ENCODE results near the gene ZFYVE9. TPM values are rescaled to one million over a fixed set of nuclear protein-coding genes. Genes with fewer than 3 reads are reported as not detected.

The ZFYVE9 gene
- total and polyA plus RNA-seq, 10 of the 15 experiments (the other 5 are each of a cell fraction or from before 2014, with no cell fraction given) = 0.26 to 6.9 (median 2.3) TPM

DNA sequence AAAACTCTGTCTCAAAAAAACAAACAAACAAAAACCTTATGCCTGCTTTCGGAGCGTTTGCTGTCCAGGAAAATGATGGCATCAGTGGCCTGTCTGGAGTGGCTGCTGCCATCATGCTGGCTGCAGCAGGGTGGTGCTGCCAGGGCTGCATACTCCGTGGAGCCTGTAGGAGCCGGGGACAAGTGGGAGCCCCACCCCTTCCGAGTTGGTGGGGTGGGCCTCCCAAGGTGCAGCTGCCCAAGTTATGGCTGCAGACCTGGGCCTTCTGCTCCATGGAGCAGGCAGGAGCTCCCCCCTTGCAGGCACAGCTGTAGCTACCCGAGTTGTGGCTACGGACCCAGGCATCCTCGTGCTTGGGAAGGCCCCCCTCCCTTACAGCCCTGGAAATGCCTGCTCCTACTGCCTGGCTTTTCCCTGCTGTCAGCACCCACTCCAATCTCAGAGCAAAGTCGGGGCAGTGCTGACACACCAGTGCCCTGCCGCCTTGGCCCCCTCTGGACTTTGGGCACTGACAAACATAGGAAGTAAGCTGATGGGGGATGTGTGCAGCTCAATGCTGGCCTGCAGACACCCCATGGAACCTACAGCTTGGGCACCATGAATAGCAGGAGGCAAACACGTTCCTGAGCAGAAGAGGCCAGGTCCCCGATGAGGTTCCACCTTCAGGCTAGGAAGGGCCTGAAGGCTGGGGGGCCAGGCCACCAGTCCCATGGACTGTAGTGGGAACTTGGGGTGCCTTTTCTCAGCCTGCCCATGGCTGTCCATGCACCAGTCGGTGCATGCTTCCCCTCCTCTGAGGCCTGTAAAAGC, 163.7 kb downstream of the ZFYVE9 start:
- ChIA-PET SMC1A (ENCODE audit: uncharacterized antibody, unreplicated experiment) (interaction anchor here (1.4 kb wide), 1 partner anchor 9 kb away, joined by 3 read pairs; no protein-coding TSS in a partner anchor), RAD21 (ENCODE audit: unreplicated experiment) (no interaction called here), CTCF (interaction anchor here (1.1 kb wide), 1 partner anchor 16 kb away, joined by 3 read pairs; no protein-coding TSS in a partner anchor), POLR2A (no interaction called here)
- WGBS (ENCODE audit: insufficient coverage, insufficient replicate concordance, low lambda C conversion rate, missing lambda C conversion rate) = 75% methylated on average over 13 of the region's 13 CpGs
- FAIRE-seq (no peak), DNase-seq (ENCODE audit: low read depth, low spot score) (no peak), ATAC-seq (no peak)
- TF ChIP-seq EGR1 (IDR thresholded peaks at IDR 0.05; ENCODE audit: borderline replicate concordance in 1 of 2, low read depth in 2 of 2, low read length in 2 of 2) = no peak
- TF ChIP-seq POU2F2 (IDR thresholded peaks at IDR 0.05; ENCODE audit: borderline replicate concordance, low read depth, low read length) = no peak
- TF ChIP-seq, protein P1, sequence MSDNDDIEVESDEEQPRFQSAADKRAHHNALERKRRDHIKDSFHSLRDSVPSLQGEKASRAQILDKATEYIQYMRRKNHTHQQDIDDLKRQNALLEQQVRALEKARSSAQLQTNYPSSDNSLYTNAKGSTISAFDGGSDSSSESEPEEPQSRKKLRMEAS (IDR thresholded peaks at IDR 0.05; ENCODE audit: low read depth, low read length) = no peak
- Histone ChIP-seq H3K36me3 (ENCODE audit: control insufficient read depth in 2 of 2, insufficient read depth in 2 of 2, low read length in 1 of 2) (no peaks in the 10 kb centered on the region), H3K9me3 (replicated peaks; ENCODE audit: control insufficient read depth, insufficient read depth, low read length) (no peaks in the 10 kb centered on the region), H3K4me3 (no peak overlapping the region), H2AFZ (ENCODE audit: control insufficient read depth, low read depth, low read length) (no peak overlapping the region), H3K4me2 (ENCODE audit: control insufficient read depth, insufficient read depth) (no peak overlapping the region), H4K20me1 (ENCODE audit: control insufficient read depth, insufficient read depth) (no peaks in the 10 kb centered on the region), H3K27ac (ENCODE audit: control insufficient read depth, insufficient read depth) (no peak overlapping the region), H3K79me2 (ENCODE audit: control insufficient read depth, insufficient read depth, low read length) (no peaks in the 10 kb centered on the region), H3K9ac (ENCODE audit: control insufficient read depth, insufficient read depth, low read length) (no peak overlapping the region), H3K27me3 (replicated peaks in 1 of 2; ENCODE audit: control insufficient read depth in 2 of 2, insufficient read depth in 2 of 2, low read length in 1 of 2) (no peaks in the 10 kb centered on the region), H3K4me1 (ENCODE audit: control insufficient read depth, insufficient read depth, low read length) (no peaks in the 10 kb centered on the region)
- in situ Hi-C loops (cut with MboI) (no loop called here), intact Hi-C loops (cut with micrococcal nuclease; ENCODE audit: unreplicated experiment) (no loop called here)
- BruUV-seq (replicated peaks) = no TSS peak

DNA sequence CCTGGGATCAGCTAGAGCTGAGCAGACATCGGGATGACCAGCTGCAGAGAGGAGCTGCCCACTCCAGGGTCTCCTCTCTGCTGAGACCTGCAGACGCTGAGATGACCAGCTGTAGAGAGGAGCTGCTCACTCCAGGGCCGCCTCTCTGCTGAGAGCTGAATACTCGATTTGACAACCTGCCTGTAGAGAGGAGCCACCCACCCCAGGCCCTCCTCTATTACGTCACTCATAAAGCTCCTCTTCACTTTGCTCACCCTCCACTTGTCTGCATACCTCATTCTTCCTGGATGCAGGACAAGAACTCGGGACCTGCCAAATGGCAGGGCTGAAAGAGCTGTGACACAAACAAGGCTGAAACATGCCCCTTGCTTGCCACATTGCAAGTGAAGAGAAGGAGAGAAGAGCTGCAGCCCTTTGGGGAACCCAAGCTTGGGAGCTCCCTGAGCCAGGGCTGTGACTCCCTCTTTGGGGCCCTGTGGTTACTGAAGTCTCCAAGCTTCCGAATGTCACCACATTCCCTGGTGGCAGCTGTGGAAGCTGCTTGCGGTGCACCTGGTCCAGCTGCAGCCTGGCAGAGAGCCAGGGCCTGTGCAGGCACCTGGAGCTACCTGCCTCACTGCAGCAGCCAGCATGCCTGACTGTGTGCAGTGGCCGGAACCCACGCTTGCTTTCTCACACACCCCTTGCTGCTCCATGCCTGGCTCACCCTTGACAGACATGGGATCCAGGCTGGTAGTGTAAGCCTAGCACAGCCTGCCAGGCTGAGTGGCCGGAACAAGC, 164.5 kb downstream of the ZFYVE9 start:
- no peaks in the 10 kb centered on the region for H3K79me2 ChIP-seq (ENCODE audit: control insufficient read depth, insufficient read depth, low read length)
- DNase-seq (ENCODE audit: low read depth, low spot score) = no peak
- no peaks in the 10 kb centered on the region for H3K27me3 ChIP-seq (replicated peaks in 1 of 2; ENCODE audit: control insufficient read depth in 2 of 2, insufficient read depth in 2 of 2, low read length in 1 of 2)
- POLR2A ChIA-PET = no interaction called here
- H3K4me1 ChIP-seq (ENCODE audit: control insufficient read depth, insufficient read depth, low read length) = no peaks in the 10 kb centered on the region
- no peaks in the 10 kb centered on the region for H3K36me3 ChIP-seq (ENCODE audit: control insufficient read depth in 2 of 2, insufficient read depth in 2 of 2, low read length in 1 of 2)
- no peaks in the 10 kb centered on the region for H4K20me1 ChIP-seq (ENCODE audit: control insufficient read depth, insufficient read depth)
- in situ Hi-C loops (cut with MboI) (no loop called here), intact Hi-C loops (cut with micrococcal nuclease; ENCODE audit: unreplicated experiment) (no loop called here)
- BruUV-seq (replicated peaks) = no TSS peak
- no peak overlapping the region for H3K4me2 ChIP-seq (ENCODE audit: control insufficient read depth, insufficient read depth)
- RAD21 ChIA-PET (ENCODE audit: unreplicated experiment) = interaction anchor here (1.0 kb wide), 1 partner anchor 10 kb away, joined by 3 read pairs; no protein-coding TSS in a partner anchor
- no peak overlapping the region for H3K9ac ChIP-seq (ENCODE audit: control insufficient read depth, insufficient read depth, low read length)
- H3K4me3 ChIP-seq = no peak overlapping the region
- no peak overlapping the region for H3K27ac ChIP-seq (ENCODE audit: control insufficient read depth, insufficient read depth)
- no peak for FAIRE-seq
- no peak overlapping the region for H2AFZ ChIP-seq (ENCODE audit: control insufficient read depth, low read depth, low read length)
- 76% methylated on average over 11 of the region's 11 CpGs for WGBS (ENCODE audit: insufficient coverage, insufficient replicate concordance, low lambda C conversion rate, missing lambda C conversion rate)
- TF ChIP-seq MXI1 (IDR thresholded peaks at IDR 0.05; ENCODE audit: low read depth, low read length) (no peak), YBX1 (IDR thresholded peaks at IDR 0.05) (no peak), SMAD1 (IDR thresholded peaks at IDR 0.05; ENCODE audit: low read depth, partially characterized antibody) (no peak), EP300 (IDR thresholded peaks at IDR 0.05; ENCODE audit: borderline replicate concordance in 1 of 2, control insufficient read depth in 1 of 2, low read depth in 2 of 2, low read length in 2 of 2) (no peak), ETV6 (conservative IDR thresholded peaks at IDR 0.05 in 1 of 2, IDR thresholded peaks at IDR 0.05 in 1 of 2; ENCODE audit: borderline replicate concordance in 1 of 2, low read depth in 1 of 2) (no peak), CEBPB (IDR thresholded peaks at IDR 0.05; ENCODE audit: borderline replicate concordance in 1 of 2, low read depth in 2 of 2, low read length in 2 of 2) (no peak), LARP7 (IDR thresholded peaks at IDR 0.05) (no peak)
- TF ChIP-seq, protein P2, sequence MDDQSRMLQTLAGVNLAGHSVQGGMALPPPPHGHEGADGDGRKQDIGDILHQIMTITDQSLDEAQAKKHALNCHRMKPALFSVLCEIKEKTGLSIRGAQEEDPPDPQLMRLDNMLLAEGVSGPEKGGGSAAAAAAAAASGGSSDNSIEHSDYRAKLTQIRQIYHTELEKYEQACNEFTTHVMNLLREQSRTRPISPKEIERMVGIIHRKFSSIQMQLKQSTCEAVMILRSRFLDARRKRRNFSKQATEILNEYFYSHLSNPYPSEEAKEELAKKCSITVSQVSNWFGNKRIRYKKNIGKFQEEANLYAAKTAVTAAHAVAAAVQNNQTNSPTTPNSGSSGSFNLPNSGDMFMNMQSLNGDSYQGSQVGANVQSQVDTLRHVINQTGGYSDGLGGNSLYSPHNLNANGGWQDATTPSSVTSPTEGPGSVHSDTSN (IDR thresholded peaks at IDR 0.05; ENCODE audit: insufficient replicate concordance, low read depth, low read length) = no peak
- no peaks in the 10 kb centered on the region for H3K9me3 ChIP-seq (replicated peaks; ENCODE audit: control insufficient read depth, insufficient read depth, low read length)
- SMC1A ChIA-PET (ENCODE audit: uncharacterized antibody, unreplicated experiment) = interaction anchor here (1.4 to 1.5 kb wide), 2 partner anchors 10 to 12 kb away, joined by 3 to 4 read pairs; no protein-coding TSS in a partner anchor
- ATAC-seq = no peak
- CTCF ChIA-PET = no interaction called here

All from GM12878 (cell line).